ENCODE results near the gene NTSR1.

GRCh38 chr20:62710886-62711702, 2.5 kb downstream of the NTSR1 start:
- no peak for TF ChIP-seq CTCF (IDR thresholded peaks at IDR 0.05)
- TF ChIP-seq POLR2A (IDR thresholded peaks at IDR 0.05): no peak

Data from right lobe of liver (tissue), 4 donors.